ENCODE measurements around the gene TMCC1.
"Not testable (repeated sequence)": the region's sequence is repeated elsewhere in the genome, so short reads cannot be mapped to it uniquely, and the experiment has no call there.

Gene TMCC1

DNA sequence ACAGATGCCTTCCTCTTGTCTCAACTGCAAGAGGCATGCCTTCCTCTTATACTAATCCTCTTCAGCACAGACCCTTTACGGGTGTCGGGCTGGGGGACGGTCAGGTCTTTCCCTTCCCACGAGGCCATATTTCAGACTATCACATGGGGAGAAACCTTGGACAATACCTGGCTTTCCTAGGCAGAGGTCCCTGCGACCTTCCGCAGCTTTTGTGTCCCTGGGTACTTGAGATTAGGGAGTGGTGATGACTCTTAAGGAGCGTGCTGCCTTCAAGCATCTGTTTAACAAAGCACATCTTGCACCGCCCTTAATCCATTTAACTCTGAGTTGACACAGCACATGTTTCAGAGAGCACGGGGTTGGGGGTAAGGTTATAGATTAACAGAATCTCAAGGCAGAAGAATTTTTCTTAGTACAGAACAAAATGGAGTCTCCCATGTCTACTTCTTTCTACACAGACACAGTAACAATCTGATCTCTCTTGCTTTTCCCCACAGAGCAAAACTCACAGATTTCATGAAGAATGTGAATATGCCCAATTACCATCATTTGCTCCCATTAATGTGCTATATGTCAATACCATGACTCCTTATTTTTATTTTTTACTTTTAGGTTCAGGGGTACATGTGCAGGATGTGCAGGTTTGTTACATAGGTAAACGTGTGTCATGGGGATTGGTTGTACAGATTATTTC is 251.8 kb downstream of the TMCC1 start:
- DNase-seq, result not testable (repeated sequence)

DNA sequence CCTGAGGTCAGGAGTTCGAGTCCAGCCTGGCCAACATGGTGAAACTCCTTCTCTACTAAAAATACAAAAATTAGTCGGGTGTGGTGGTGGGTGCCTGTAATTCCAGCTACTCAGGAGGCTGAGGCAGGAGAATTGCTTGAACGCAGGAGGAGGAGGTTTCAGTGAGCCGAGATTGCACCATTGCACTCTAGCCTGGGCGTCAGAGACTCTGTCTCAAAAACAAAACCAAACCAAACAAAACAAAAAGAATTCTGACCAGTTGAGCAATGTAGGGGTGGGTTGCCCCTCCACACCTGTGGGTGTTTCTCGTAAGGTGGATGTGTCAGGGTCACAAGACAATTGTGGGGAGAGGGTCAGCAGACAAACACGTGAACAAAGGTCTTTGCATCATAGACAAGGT is 252.5 kb downstream of the TMCC1 start:
- not testable (repeated sequence) for DNase-seq

DNA sequence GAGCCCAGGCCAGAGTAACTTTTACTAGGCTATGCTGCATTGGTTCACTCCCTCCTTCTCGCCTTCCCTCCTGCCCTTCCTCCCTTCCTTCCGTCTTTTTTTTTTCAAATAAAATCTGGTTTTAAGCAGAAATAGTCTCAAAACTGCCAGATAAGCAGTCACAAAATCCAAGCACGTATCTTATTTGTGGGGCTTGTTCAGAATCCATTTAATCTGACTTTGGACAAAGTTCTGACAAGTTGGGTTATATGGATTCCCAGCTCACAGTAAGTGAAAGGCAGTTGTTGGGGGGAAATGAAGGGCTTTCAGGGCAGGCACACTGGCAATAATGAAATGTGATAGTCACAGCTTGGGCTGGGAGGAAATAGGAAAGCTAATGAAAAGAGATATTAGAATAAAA is 255.0 kb downstream of the TMCC1 start:
- no peak for DNase-seq

DNA sequence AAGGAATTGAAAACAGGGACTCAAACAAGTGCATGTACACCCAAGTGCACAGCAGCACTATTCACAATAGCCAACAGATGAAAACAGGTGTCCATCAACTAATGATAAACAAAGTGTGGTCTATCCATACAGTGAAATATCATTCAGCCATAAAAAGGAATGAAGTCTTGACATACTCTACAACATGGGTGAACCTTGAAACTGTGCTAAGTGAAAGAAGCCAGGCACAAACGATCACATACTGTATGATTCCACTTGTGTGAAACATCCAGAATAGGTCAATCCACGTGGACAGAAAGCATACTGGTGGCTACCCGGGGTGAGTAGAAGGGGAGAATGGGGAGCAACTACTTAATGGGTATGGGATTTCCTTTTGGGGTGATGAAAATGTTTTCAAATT is 257.4 kb downstream of the TMCC1 start:
- DNase-seq, result no peak

DNA sequence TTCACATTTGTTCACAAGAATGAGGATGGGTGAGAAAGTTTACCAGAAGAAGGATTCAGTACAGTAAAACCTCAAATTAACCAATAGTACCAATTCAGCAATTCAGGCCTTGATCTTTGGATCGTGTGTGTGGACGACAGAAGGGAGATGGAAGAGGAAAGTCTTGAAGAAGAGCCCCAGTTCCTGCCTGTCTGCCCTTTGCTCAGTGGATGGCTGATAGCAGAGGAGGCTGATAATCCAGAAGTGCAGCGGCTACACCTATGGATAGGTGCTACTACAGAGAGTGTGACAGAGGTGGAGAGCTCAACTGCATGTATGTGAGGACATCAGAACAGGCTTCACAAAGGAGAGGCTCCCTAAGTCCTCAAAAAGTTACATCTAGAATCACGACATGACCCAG is 257.9 kb downstream of the TMCC1 start:
- no peak for DNase-seq

DNA sequence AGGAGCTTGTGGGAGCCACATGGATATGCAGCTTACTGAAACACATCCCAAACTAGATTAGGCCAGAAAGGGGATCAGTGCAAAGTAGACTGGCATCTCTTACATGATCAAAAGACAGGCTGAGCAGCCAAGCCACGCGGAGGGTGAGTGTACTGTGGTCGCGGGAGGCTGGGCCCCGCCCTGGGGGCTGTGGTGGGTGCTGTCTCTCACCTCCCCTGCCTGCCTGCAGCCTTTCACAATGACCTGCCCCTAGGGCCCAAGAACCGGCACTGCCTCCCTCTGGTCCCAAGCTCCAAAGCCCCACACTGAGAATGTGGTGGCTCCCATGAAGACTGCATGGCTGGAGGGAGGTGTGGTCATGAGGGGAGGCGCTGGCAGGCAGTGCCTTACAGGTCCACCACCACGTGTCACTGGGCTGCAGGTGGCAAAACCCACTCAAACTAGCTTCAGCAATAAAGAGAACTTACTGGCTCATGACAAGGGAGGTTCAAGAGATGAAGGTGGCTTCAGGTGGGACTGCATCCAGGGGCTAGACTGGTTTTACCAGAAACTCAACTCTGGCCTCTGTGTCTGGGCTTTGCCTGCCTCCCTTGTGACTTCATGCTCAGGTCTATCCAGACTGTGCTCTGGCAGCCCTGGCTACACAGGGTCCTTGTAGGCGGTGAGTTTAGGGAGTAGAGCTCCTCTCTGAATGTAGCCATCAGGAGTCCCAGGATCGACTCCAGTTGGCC is 259.6 kb downstream of the TMCC1 start:
- DNase-seq, result no peak

DNA sequence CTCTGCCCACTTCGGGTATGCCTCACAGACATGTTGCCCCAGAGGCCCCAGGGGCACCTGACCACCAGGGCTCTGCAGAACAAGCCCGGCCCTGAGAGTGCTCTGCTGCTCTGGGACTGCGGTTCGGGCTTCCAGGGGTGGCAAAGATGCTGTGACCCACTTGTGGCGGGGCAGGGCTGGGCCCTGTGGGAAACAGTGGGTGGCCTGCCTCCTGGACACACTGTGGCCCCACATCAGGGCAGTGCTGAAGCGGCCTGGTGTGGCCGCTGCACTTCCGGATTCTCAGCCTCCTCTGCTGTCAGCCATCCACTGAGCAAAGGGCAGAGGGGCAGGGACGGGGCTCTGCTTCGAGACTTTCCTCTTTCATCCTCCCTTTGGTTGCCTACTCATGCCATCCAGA is 260.5 kb downstream of the TMCC1 start:
- no peak for DNase-seq

DNA sequence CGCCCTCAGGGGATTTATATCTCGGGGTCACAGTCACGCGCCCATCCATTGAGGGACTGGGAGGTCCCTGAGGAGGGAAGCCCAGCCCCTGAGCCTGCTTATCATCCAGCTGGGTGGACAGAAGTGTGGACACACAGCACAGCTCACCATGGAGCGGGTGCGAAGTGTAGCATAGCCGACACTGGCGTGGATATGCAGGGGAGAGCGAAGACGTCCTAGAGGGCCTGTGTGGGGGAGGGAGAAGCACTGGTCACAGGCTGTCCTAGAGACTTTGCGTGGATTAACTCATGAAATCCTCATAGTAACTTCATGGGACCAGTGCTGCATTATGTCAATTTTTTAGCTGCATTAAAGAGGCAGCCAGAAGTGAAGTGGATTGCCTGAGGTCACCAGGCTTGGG is 261.0 kb downstream of the TMCC1 start:
- no peak for DNase-seq

DNA sequence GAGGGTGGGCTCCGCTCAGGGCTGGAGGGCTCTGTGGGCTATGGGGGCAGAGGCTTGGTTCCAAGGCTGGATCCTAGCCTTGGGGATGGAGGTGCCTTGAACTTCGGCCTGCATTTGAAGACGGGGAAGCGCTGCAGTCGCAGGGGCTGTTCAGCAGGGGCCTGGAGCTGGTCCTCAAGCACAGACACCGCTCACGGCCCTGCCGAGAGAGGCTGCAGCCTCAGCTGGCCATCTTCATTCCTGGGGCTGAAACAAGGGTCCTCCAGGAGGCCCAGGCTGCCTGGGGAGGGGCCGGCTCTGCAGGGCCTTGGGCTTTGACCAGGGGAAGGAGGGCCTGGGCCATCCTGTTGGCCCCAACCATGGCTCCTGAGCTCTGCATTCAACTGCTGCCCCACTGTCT is 261.5 kb downstream of the TMCC1 start:
- no peak for DNase-seq

DNA sequence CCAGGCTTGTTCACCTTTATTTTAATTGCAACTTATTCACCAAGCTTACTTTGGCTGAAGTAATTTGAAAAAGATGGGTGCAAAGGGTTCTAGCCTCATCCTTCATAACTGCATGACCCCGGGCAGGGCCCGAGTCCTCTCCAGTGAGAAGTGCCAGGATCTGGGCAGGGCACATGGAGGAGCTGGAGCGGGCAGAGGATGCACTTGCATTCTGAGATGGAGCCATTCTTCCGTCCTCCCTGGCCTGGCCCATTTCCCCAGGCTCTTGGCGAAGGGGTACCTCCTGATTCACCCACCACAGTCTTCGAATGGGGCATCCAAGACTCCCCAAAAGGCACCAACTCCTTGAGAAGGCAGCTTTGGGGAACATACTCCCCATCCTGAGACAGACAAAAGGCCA is 264.5 kb downstream of the TMCC1 start:
- no peak for DNase-seq

DNA sequence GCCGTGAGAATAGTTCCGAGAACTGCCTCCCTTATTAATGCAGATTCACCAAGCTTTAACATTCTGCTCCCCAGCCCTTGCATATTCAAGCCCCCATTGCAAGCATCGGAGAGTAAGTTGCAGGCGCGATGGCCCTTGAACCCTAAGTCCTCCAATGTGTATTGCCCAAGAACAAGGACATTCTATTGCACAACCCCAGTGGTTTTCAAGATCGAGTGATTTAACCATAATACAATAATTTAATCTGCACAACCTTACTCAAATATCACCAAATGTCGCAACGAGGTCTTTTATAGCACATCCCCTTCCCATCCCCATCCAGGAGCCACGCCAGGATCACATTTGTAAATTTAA is 265.4 kb downstream of the TMCC1 start:
- DNase-seq, result no peak

DNA sequence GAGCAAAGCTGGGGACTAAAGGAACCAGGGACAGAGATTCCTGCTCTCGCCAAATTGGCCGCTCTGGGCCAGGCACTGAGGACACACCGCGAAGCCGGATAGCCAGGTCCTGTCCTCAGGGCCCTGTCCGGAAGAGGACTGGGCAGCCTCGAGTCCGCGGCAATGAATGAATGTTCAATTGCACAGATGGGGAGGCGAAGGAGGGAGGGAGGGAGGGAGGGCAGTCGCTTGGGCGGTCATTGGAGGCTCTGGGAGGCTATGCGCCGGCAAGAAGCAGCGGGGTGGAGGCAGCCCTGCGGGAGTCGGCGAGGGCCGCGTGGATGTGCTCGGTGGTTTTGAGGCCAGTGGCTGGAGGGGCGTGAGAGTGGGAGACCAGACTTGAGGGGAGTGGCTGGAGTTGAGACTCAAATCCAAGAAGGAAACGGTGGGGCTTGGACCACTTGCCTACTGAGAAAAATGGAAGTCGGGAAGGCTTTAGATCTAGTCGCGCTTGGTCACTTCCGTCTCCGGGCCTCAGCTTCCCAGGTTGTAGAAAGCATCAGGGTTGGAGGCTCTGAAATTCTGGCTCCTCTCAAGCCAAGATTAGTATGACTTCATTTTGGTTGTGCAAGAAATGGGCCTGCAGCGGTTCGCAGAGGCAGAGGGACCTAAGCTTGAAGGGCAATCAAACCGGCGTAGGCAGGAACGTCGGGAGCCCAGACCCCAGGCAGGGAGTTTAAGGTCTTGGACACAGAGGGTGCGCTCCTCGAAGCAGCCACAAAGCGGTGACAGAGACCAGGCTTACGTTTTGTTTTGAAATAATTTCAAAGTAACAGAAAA is 266.0 kb downstream of the TMCC1 start:
- peak; percentile 85 to 87 (median 86) for DNase-seq

DNA sequence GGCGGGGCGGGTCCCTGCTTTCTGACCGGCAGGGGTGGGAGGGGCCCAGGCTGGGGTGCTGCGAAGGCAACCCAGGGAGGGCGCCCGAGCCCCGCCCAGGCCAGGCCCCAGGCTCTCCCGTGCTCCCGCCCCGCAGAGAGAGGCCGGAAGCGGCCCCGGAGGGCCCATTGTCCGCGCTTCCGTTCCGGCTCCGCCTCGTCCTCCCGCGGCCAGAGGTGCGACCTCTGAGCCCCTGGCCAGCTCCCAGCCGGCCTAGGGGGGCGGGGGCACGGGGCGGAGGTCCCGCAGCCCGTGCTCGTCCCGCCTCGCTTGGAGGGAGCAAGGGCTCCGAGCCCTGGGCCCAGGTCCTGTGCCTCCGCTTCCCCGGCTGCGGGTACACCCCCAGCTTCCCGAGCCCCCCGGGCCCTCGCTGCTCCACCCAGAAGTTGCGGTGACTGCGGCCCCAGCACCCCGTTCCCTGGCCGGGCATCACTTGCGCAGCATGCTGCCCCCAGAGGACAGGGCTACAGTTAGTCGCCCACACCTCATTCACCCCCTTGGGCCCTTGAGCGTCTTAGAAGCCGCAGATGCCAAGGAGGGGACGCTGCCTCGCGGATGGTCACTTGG is 266.7 kb downstream of the TMCC1 start:
- DNase-seq, result peak; percentile 89 to 97 (median 93)

DNA sequence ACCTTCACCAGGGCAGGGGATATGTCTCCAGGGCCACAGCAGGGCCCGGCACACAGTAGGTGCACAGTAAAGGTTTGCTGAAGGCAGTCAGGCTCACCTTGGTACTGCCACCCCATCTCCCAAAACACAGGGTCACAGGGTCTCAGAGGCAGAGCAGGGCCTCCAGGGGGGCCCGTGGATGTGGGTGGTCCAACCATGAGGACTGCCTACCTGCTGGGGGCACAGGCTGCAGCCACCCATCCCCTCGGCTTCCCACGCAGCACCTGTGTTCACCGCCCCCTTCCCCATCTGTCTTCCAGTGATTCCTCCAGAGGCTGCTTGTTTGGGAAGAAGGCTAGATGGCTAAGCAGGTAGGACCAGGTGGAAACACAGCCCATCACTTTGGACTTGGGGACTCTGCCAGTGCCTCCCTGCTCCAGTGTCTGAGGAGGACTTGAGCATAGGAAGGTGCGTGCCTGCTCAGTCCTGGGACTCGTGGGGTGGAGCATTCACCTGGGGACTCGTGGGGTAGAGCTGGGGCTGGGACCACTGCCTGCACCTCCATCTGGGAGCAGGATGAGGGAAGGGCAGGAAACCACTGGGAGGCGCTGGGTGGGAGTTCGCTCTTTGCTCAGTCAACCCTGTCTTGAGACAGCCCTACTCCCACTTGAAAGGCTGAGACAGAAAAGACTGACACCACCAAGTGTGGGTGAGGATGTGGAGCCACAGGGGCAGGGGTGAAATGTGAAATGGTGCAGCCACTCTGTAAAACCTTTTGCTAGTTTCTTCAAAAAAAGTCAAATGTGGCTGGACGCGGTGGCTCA is 268.2 kb downstream of the TMCC1 start:
- peak; percentile 67 to 76 (median 72) for DNase-seq

DNA sequence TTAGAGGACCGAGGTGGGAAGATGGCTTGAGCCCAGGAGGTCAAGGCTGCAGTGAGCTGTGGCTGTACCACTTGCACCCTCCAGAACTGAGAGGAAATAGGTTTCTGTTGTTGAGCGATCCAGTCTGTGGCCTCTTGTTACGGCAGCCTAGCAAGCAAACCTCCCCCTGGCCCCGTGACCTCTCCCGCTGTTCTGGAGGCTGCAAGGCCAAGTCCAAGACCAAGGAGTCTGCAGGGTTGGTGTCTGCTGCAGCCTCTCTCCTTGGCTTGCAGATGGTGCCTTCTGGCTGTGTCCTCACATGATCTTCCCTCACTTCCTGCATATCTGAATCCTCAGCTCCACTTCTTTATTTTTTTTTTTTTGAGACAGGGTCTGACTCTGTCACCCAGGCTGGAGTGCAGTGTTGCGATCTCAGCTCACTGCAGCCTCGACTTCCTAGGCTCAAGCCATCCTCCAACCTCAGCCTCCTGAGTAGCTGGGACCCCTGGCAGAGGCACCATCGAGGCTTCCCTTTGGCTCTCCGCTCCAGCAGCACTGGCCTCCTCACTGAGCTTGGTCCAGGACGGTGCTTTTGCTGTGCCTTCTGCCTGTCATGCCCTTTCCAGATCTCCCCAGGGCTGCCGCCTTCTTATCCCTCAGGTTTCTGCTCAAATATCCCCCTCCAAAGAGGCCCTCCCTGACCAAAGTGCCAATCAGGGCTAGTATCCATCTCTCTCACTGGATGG is 269.0 kb downstream of the TMCC1 start:
- DNase-seq, result peak; percentile 64 to 72 (median 68)

DNA sequence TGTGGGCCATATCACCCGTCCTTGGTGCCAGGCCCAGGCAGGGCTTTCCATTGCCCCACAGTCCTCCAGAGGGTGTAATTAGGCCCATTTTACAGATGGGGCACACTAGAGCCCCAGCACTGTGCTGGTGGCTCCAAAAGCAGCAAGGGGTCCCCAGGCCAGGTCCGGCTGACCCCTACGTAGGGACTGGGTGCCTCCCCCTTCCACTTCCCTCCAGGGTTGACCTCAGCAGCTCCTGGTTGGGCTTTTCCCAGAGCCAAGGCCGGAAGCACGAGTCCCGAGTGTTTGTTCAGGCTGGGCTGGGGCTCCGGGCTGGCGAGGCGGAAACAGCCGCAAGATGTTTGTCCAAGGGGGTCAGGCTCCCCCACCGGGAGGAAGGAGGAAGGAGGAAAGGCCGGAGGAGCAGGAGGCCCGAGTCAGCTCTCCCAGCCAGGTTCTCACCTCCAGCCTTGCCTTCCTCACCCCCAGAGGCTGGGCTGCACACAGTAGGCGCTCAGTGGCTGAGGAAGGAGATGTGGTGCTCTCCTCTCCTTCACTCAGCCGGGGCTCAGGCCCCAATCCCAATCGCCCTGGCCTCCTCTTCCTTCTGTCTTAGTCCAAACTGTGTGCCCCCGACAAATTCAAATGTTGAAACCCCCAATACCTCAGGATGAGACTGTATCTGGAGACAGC is 269.9 kb downstream of the TMCC1 start:
- DNase-seq, result no peak

DNA sequence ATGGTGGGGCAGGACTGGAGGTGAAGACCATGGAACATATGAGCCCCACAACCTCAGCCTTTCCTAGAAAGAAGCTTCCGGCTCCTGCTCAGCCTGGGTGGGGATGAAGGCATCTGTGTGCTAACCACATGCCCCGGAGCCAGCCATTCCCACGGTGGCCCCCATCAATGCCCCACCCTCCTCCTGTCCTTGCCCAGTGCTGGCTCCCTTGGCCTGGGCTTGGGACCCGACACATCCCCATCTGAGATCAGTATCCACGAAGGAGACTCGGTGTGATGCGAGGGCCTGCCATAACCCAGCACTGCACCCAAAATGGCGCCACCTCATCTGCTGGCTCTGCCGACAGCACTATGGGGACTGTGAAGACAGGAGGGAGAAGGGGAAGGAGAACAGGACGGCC is 270.6 kb downstream of the TMCC1 start:
- DNase-seq, result no peak

DNA sequence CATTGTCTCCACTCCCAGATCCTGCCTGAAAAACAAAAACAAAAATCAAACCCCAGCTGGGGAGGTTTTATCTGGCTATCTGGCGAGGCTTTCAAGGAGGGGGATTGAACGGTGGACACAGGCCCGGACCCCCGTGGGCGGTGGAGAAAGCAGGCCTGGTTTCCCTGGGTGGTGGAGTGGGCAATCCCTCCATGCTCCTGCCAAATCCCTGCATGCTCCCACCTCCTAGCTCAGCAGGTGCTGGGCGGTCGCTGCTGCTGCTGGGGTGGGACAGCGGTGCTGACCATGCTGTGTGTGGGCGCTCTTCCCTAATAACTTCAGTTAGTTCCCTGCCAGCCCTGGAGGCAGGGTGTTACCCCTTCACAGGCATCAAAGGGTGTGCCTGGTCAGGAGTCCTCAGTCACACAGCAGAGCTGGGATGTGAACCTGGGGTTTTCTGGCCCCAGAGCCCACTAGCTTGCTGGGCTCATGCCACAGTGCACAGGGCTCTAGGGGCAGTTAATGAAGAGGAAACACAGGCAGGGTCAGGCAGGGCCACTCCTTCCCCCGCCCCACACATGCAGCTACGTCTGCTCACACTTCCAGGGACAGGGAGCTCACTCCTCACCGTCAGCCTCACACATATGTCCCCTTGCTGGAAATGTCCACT is 271.2 kb downstream of the TMCC1 start:
- DNase-seq, result peak in 2 of 3 donors; percentile 33 to 66

DNA sequence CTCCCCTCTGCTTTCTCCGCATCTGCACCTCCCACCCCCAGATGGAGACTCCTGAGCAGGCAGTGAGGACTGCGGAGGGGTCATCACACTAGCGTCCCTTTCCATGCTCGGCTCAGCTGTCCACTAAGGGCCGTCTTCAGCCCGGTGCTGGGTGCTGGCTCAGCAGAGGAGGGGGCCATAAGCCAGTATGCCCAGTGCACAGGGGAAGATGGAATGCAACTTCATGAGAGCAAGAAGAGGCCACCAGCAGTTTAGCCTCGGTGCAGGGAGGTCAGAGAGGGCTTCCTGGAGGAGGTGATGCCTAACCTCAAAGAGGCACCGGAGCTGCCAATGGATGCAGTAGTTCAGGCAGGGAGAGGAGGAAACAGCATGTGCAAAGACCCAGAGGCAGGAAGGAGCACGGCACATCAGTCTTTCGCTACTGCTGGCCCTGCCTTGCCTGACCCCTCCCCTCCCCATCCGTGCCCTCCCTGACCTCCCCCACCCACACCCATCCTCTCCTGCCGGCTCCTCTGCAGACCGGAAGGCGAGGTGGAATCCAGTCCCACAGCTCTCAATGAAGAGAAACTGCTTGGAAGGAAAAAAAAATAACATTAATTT is 271.8 kb downstream of the TMCC1 start:
- no peak for DNase-seq

All from suppressor macrophage treated with lipopolysaccharide for 1 hour (primary cell).